HepG2 (cell line): Measurements from ENCODE around the gene DNAL4.

ENCODE experiments used
- ADNP ChIP-seq: sonication (generic); formaldehyde crosslinking; IDR thresholded peaks from 2 replicates; pipeline ENCODE4 v1.4.0; 2020; ENCODE audit warnings: missing genetic modification reagents
- CHCHD3 ChIP-seq: sonication (generic); formaldehyde crosslinking; IDR thresholded peaks from 2 replicates; pipeline ENCODE4 v1.8.0; 2022; ENCODE audit warnings: mild to moderate bottlenecking, missing genetic modification reagents, moderate library complexity
- HNRNPLL ChIP-seq: fragments of 200-400 bp; formaldehyde crosslinking; IDR thresholded peaks from 2 replicates; pipeline ENCODE4 v1.6.1; 2017; ENCODE audit warnings: mild to moderate bottlenecking, low read depth, low read length; ENCODE audit not compliant: poor library complexity, severe bottlenecking
- KLF16 ChIP-seq, 2 experiments: sonication (generic) in 1 of 2; formaldehyde crosslinking in 1 of 2; IDR thresholded peaks; 2 replicates each; pipeline versions ENCODE4 v1.6.1 to v1.8.0; 2016 to 2023; ENCODE audit warnings: missing genetic modification reagents in 2 of 2, missing compliant biosample characterization in 1 of 2
- NFATC3 ChIP-seq: sonication (generic); formaldehyde crosslinking; IDR thresholded peaks from 2 replicates; pipeline ENCODE4 v1.5.1; 2020; ENCODE audit warnings: mild to moderate bottlenecking, missing genetic modification reagents
- NFYB ChIP-seq: sonication (generic); formaldehyde crosslinking; IDR thresholded peaks from 2 replicates; pipeline ENCODE4 v1.4.0; 2020; ENCODE audit warnings: missing genetic modification reagents
- RFX3 ChIP-seq: IDR thresholded peaks from 2 replicates; pipeline ENCODE4 v1.6.1; 2016; ENCODE audit warnings: missing biosample characterization, missing genetic modification reagents
- ZNF136 ChIP-seq: sonication (generic); formaldehyde crosslinking; IDR thresholded peaks from 2 replicates; pipeline ENCODE4 v1.8.1; 2022; ENCODE audit warnings: low read depth, mild to moderate bottlenecking, moderate library complexity, missing genetic modification reagents
- TF ChIP-seq, protein P1 (sequence below): sonication (generic); formaldehyde crosslinking; conservative IDR thresholded peaks from 2 replicates; pipeline ENCODE4 v1.4.0; 2020; ENCODE audit warnings: missing genetic modification reagents

DNA sequence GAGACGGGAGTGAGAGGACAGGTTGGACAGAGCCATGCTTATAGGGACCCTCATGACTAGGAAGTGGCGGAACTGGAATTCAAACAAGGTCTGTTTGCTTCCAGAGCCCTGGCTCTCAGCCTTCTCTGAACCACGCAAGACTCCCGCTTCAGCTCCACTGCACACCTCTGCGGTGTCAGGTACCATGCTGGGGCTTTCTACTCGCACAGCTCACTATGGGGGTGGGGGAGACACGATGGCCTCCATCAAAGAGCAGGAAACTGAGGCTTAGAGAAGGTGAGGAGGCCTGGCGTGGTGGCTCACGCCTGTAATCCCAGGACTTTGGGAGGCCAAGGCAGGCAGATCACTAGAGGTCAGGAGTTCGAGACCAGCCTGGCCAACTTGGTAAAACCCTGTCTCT, 52.4 kb downstream of the DNAL4 start:
- TF ChIP-seq, protein P1, sequence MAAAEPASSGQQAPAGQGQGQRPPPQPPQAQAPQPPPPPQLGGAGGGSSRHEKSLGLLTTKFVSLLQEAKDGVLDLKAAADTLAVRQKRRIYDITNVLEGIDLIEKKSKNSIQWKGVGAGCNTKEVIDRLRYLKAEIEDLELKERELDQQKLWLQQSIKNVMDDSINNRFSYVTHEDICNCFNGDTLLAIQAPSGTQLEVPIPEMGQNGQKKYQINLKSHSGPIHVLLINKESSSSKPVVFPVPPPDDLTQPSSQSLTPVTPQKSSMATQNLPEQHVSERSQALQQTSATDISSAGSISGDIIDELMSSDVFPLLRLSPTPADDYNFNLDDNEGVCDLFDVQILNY (CRISPR knock-in tag) = no peak
- TF ChIP-seq KLF16 (CRISPR knock-in tag; IDR thresholded peaks at IDR 0.05) = no peak
- no peak for TF ChIP-seq ZNF136 (CRISPR knock-in tag)
- TF ChIP-seq NFATC3 (CRISPR knock-in tag) = no peak
- TF ChIP-seq CHCHD3 (CRISPR knock-in tag) = no peak
- TF ChIP-seq HNRNPLL = no peak
- no peak for TF ChIP-seq NFYB (CRISPR knock-in tag)
- TF ChIP-seq RFX3 (CRISPR knock-in tag) = no peak
- no peak for TF ChIP-seq ADNP (CRISPR knock-in tag)
